Neural progenitor cell (in vitro differentiated cells): ENCODE measurements around the gene MRGPRE. TPM values are rescaled to one million over a fixed set of nuclear protein-coding genes. Genes with fewer than 3 reads are reported as not detected.
A peak's percentile ranks its signal among the peaks of the same experiment; 100 is the strongest.

Experiments used
- DNase-seq: peaks from one replicate; pipeline ENCODE4 v3.0.0-alpha.2; 2016; ENCODE audit warnings: low spot score
- H2AFZ ChIP-seq: fragments of 200-600 bp; sonication (generic); replicated peaks from 2 replicates; pipeline ENCODE4 v1.6.1; 2016; ENCODE audit warnings: antibody characterized with exemption
- H3F3A ChIP-seq: fragments of 200-600 bp; sonication (generic); 2 replicates; pipeline ENCODE4 v1.6.1; 2016; ENCODE audit warnings: antibody characterized with exemption, low read depth
- H3K27ac ChIP-seq: fragments of 200-600 bp; sonication (generic); 2 replicates; pipeline ENCODE4 v1.5.1; 2016; ENCODE audit warnings: mild to moderate bottlenecking
- H3K27me3 ChIP-seq: fragments of 200-600 bp; sonication (generic); 2 replicates; pipeline ENCODE4 v1.6.1; 2016; ENCODE audit warnings: mild to moderate bottlenecking, moderate library complexity
- H3K36me3 ChIP-seq: fragments of 200-600 bp; sonication (generic); 2 replicates; pipeline ENCODE4 v1.5.1; 2016
- H3K4me1 ChIP-seq: fragments of 200-600 bp; sonication (generic); 2 replicates; pipeline ENCODE4 v1.6.1; 2016; ENCODE audit warnings: mixed run types
- H3K4me2 ChIP-seq: fragments of 200-600 bp; sonication (generic); 2 replicates; pipeline ENCODE4 v1.6.1; 2016
- H3K4me3 ChIP-seq: fragments of 200-600 bp; sonication (generic); 2 replicates; pipeline ENCODE4 v1.5.1; 2016
- H3K79me2 ChIP-seq: fragments of 200-600 bp; sonication (generic); 2 replicates; pipeline ENCODE4 v1.6.1; 2016; ENCODE audit warnings: low read depth
- H3K9ac ChIP-seq: fragments of 200-600 bp; sonication (generic); 2 replicates; pipeline ENCODE4 v1.6.1; 2016
- H3K9me3 ChIP-seq: fragments of 200-600 bp; sonication (generic); 2 replicates; pipeline ENCODE4 v1.5.1; 2016; ENCODE audit warnings: low read depth
- H4K20me1 ChIP-seq: fragments of 200-600 bp; sonication (generic); 2 replicates; pipeline ENCODE4 v1.6.1; 2016; ENCODE audit warnings: low read depth
- H3K27ac Mint-ChIP-seq: 3 replicates; pipeline ENCODE4 v1.8.0; 2021; ENCODE audit warnings: mixed read lengths
- H3K27me3 Mint-ChIP-seq: 2 replicates; pipeline ENCODE4 v1.8.0; 2022; ENCODE audit warnings: low read depth, mild to moderate bottlenecking, inconsistent platforms, moderate library complexity, mixed read lengths; ENCODE audit not compliant: insufficient read depth
- H3K36me3 Mint-ChIP-seq: 3 replicates; pipeline ENCODE4 v1.8.0; 2021; ENCODE audit warnings: mixed read lengths
- H3K4me1 Mint-ChIP-seq: 3 replicates; pipeline ENCODE4 v1.8.0; 2021; ENCODE audit warnings: mixed read lengths
- H3K4me3 Mint-ChIP-seq: 3 replicates; pipeline ENCODE4 v1.8.0; 2021; ENCODE audit warnings: mild to moderate bottlenecking, moderate library complexity, mixed read lengths
- H3K9me3 Mint-ChIP-seq: 3 replicates; pipeline ENCODE4 v1.8.0; 2020; ENCODE audit warnings: mixed read lengths
- CTCF ChIP-seq: fragments of 200-600 bp; sonication (generic); IDR thresholded peaks from 2 replicates; pipeline ENCODE4 v1.5.1; 2017; ENCODE audit warnings: antibody characterized with exemption, mild to moderate bottlenecking
- EZH2 ChIP-seq: fragments of 200-600 bp; sonication (generic); IDR thresholded peaks from 2 replicates; pipeline ENCODE4 v1.6.1; 2017; ENCODE audit warnings: antibody characterized with exemption, mild to moderate bottlenecking, moderate library complexity
- EZH2phosphoT487 ChIP-seq: fragments of 200-600 bp; sonication (generic); IDR thresholded peaks from 2 replicates; pipeline ENCODE4 v1.6.1; 2017; ENCODE audit warnings: antibody characterized with exemption
- total RNA-seq: library from RNA; depleted of rRNA; stranded (reverse); fragments of >200 nt; gene quantifications from 2 replicates; pipeline ENCODE4 v1.2.3, GENCODE V29; 2015; ENCODE audit warnings: low replicate concordance

Gene MRGPRE
- total RNA-seq, 1 donor from 2014 or later: not detected

DNA sequence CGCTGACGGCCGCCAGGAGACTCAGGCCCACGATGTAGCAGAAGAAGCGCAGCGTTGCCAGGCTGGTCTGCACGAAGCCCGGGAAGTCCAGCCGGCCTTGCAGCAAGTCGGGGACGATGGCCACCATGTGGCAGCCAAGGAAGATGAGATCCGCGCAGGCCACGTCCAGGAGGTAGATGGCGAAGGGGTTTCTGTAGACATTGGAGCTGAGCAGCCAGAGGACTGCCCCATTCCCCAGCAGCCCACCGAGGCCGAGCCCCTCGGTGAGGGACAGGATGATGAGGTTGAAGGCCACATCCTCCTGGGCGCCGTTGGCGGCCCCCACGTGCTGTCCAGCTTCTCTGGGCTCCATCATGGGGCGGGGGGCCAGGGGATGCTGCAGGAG, 3.8 kb downstream of the MRGPRE start:
- Histone ChIP-seq H2AFZ (no peak overlapping the region), H3F3A (no peaks in the 10 kb centered on the region), H3K27me3 (no peaks in the 10 kb centered on the region), H3K27ac (no peak overlapping the region), H3K4me2 (no peak overlapping the region), H3K9ac (no peak overlapping the region), H3K36me3 (no peaks in the 10 kb centered on the region), H3K9me3 (no peaks in the 10 kb centered on the region), H3K4me3 (no peak overlapping the region), H3K79me2 (no peaks in the 10 kb centered on the region), H4K20me1 (no peaks in the 10 kb centered on the region), H3K4me1 (peaks cover 9% of the 10 kb centered on the region)
- no peaks in the 10 kb centered on the region for H3K9me3 Mint-ChIP-seq
- no peak overlapping the region for H3K27ac Mint-ChIP-seq
- no peak overlapping the region for H3K4me3 Mint-ChIP-seq
- no peak for TF ChIP-seq CTCF
- TF ChIP-seq EZH2: no peak
- TF ChIP-seq EZH2phosphoT487: no peak
- DNase-seq: no peak
- H3K36me3 Mint-ChIP-seq: no peaks in the 10 kb centered on the region
- H3K27me3 Mint-ChIP-seq: peaks cover 11% of the 10 kb centered on the region
- peaks cover 25% of the 10 kb centered on the region for H3K4me1 Mint-ChIP-seq

- H3K27me3 Mint-ChIP-seq: peaks cover 12% of the 10 kb centered on the region
- TF ChIP-seq EZH2: no peak
- no peak for TF ChIP-seq CTCF
- no peak for TF ChIP-seq EZH2phosphoT487
- Histone ChIP-seq H3K36me3 (no peaks in the 10 kb centered on the region), H3K4me2 (no peak overlapping the region), H3K4me3 (no peak overlapping the region), H3K9me3 (no peaks in the 10 kb centered on the region), H3K27me3 (no peaks in the 10 kb centered on the region), H4K20me1 (no peaks in the 10 kb centered on the region), H3K4me1 (peaks cover 9% of the 10 kb centered on the region), H3K27ac (no peak overlapping the region), H3K79me2 (no peaks in the 10 kb centered on the region), H3K9ac (no peak overlapping the region), H2AFZ (no peak overlapping the region), H3F3A (no peaks in the 10 kb centered on the region)
- H3K4me3 Mint-ChIP-seq: no peak overlapping the region
- no peaks in the 10 kb centered on the region for H3K36me3 Mint-ChIP-seq
- DNase-seq: no peak
- H3K4me1 Mint-ChIP-seq: peaks cover 31% of the 10 kb centered on the region
- no peaks in the 10 kb centered on the region for H3K9me3 Mint-ChIP-seq
- H3K27ac Mint-ChIP-seq: no peak overlapping the region
Observed at GRCh38 chr11:3227568-3228444, 4.4 kb downstream of the MRGPRE start.

DNA sequence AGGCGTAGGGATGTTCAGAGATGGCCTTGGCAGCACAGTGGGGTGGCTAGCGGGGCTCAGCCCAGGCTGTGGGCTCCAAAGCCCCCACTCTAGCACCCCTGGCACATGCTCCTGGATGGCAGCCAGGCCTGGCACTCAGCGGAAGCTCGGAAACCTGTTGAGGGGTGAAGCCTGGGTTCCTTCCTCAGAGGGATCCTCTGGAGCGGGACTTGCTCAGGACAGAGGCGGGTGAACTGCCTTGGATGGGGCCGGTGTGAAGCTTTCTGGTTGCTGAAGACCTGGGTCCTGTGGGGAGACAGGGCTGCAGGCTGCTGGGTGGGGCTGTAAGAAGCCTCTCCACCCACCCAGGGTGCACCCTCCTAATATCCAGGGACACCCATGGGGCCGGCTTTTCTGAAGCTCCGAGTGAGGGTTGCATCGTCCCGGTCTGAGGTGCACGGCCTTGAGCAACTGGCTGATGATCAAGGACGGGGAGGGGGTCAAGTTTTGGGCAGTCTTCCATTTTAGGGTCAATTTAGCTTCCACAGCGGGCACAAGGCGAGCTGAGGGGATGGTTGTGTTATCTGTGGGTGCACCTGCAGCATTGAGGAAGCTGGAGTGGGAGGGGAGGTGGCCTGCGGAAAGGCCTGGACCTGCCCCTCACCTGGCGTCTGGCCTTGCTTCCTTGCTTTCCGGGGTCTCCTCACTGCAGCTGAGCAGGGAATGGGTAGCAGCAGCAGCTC, 5.2 kb downstream of the MRGPRE start:
- Histone ChIP-seq H3K36me3 (no peaks in the 10 kb centered on the region), H3K9ac (no peak overlapping the region), H3K9me3 (no peaks in the 10 kb centered on the region), H3K27ac (no peak overlapping the region), H2AFZ (no peak overlapping the region), H3K27me3 (no peaks in the 10 kb centered on the region), H3K4me1 (peaks cover 9% of the 10 kb centered on the region), H3F3A (no peaks in the 10 kb centered on the region), H3K4me3 (no peak overlapping the region), H3K79me2 (no peaks in the 10 kb centered on the region), H3K4me2 (no peak overlapping the region), H4K20me1 (no peaks in the 10 kb centered on the region)
- peaks cover 10% of the 10 kb centered on the region for H3K27me3 Mint-ChIP-seq
- no peak for TF ChIP-seq EZH2
- no peak for TF ChIP-seq CTCF
- TF ChIP-seq EZH2phosphoT487: no peak
- H3K27ac Mint-ChIP-seq: peak overlapping the region; percentile 57
- H3K36me3 Mint-ChIP-seq: no peaks in the 10 kb centered on the region
- peaks cover 34% of the 10 kb centered on the region for H3K4me1 Mint-ChIP-seq
- no peak for DNase-seq
- no peaks in the 10 kb centered on the region for H3K9me3 Mint-ChIP-seq
- no peak overlapping the region for H3K4me3 Mint-ChIP-seq
